LNCaP clone FGC (cell line): ENCODE data around the gene LRFN2.
A peak's percentile ranks its signal among the peaks of the same experiment; 100 is the strongest.

ENCODE experiments used
- DNase-seq: peaks from one replicate; pipeline ENCODE4 v3.0.0-alpha.2; 2011; ENCODE audit warnings: low read depth
- H3K4me3 ChIP-seq: 2 replicates; pipeline ENCODE4 v1.5.1; 2011; ENCODE audit warnings: mild to moderate bottlenecking, low read depth, low read length, control low read depth
- TF ChIP-seq, protein P1 (sequence below): IDR thresholded peaks from 2 replicates; pipeline ENCODE4 v1.5.1; 2012; ENCODE audit warnings: mild to moderate bottlenecking; ENCODE audit not compliant: control insufficient read depth, insufficient read depth; ENCODE audit errors: extremely low read depth

The LRFN2 gene

DNA sequence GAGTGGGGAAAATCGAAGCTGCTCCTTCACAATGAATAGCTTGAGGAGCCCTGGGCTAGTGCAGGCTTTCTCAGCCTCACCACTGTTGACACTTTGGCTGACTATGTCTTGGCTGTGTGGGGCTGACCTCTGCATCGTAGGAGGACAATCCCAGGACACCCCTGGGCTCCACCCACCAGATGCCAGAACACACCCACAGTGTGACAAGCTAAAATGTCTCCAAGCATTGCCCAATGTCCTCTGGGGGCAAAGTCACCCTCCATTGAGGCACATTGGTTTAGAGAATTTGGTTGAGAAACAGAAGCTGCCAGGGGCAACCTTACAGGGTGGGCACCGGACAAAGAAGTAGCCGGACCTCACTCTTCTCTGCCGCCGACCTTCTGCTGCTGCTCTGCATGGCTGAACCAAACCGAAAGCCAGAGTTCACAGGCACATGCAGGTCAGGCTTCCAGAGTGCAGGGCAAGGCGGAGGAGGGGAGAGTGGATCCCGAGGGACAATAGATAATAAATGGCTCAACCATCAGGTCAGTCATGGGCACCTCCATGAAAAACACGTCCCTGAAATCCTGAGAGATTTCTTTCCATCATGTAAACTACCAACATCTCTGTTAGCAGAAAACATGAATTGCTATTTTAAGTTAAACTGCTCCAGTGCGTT is 189.0 kb downstream of the LRFN2 start:
- no peak for DNase-seq
- H3K4me3 ChIP-seq, result no peak overlapping the region
- TF ChIP-seq, protein P1, sequence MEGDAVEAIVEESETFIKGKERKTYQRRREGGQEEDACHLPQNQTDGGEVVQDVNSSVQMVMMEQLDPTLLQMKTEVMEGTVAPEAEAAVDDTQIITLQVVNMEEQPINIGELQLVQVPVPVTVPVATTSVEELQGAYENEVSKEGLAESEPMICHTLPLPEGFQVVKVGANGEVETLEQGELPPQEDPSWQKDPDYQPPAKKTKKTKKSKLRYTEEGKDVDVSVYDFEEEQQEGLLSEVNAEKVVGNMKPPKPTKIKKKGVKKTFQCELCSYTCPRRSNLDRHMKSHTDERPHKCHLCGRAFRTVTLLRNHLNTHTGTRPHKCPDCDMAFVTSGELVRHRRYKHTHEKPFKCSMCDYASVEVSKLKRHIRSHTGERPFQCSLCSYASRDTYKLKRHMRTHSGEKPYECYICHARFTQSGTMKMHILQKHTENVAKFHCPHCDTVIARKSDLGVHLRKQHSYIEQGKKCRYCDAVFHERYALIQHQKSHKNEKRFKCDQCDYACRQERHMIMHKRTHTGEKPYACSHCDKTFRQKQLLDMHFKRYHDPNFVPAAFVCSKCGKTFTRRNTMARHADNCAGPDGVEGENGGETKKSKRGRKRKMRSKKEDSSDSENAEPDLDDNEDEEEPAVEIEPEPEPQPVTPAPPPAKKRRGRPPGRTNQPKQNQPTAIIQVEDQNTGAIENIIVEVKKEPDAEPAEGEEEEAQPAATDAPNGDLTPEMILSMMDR, result no peak

DNA sequence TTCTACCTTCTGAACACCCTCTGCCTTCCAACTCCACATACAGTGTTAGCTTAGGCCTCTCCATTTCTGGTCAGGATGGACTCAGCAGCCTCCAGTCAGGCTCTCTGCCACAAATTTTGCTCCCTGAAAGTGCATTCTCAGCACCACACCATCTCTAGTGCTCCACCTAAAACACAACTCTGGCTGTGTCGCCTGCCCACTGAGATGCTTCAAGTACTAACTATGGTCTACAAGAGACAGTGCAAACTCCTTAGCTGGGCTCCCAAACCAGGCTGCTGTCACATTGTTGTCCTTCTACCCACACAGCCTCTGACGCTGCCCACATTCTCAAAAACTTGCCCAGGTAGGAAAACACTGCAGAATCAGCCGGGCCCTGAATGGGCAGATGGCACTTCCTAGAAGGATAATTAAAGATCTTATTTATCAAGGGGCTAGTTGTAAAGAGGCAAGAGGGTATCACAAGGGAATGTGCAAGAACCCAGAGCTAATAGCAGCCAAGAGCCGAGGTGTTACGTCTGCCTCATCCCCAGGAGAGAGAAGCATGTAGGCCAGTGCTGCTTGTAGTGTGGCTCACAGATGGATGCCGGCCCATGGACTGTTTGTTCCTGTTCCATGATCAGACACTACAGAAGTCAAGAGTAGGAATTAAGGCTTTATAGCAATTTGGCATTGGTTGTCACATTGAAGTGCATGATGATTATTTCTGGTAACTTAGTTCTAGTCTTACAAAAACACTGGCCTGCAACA is 189.7 kb downstream of the LRFN2 start:
- TF ChIP-seq, protein P1, result no peak
- no peak for DNase-seq
- H3K4me3 ChIP-seq, result no peak overlapping the region

DNA sequence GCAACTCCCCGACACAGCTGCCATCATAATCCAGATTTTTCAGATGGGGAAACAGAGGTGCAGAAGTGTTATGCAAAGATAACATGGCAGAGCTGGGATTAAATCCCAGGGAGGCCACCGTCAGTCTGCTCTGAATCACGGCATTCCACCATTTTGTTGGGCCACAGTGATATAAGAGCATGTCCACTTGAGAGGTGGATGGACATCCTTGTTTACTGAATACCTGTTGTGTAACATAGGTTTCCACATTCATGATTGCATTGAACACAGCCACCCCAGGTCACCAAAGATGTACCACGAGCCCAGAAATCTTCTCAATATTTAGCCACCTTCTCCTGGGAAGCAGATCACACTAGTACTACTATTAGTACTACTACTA is 191.5 kb downstream of the LRFN2 start:
- TF ChIP-seq, protein P1, result no peak
- H3K4me3 ChIP-seq, result no peak overlapping the region
- no peak for DNase-seq

DNA sequence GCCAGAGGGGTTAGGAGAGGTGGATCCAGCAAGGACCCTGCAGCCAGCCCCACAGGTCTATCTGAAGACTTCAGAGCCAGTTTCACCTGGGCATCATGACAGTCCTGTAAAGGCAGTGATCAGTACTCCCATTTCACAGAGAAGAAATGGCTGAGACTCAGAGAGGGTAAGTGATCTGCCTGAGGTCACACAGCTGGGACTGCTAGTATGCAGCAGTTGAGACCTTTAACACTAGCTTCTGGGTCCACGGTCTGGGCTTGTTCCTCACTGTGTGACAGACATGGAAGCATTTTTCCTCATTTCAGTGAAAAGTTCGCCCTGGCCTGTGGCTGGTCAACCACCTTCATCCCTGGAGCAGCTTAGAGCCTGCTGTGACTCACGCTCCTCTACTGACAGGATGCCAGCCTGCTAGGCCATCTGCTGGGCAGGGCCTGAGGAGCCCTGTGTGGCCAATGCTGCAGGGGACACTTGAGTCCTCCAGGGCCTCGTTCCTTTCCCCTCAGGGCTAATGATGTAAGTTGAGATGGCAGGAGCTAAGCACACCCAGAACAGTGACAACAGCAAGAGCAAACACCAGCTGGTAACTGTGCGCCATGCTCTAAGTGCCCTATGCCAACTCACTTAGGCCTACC is 192.0 kb downstream of the LRFN2 start:
- no peak overlapping the region for H3K4me3 ChIP-seq
- peak; percentile 45 for DNase-seq
- TF ChIP-seq, protein P1, result no peak

DNA sequence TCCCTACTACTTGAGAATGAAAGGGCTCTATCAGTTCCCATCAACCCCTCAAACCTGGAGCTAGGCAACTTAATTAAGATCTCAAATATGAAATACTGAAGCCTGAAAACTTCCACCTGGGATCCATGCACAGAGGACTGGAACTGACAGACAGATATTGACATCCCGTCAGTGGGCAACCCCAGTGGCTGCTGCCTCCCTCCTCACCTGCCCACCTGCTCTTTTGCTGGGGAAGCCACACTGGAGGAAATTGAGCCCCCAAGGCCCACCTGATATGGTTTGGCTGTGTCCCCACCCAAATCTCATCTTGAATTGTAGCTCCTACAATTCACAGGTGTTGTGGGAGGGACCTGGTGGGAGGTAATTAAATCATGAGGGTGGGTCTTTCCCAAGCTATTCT is 192.8 kb downstream of the LRFN2 start:
- DNase-seq, result no peak
- TF ChIP-seq, protein P1, result no peak

DNA sequence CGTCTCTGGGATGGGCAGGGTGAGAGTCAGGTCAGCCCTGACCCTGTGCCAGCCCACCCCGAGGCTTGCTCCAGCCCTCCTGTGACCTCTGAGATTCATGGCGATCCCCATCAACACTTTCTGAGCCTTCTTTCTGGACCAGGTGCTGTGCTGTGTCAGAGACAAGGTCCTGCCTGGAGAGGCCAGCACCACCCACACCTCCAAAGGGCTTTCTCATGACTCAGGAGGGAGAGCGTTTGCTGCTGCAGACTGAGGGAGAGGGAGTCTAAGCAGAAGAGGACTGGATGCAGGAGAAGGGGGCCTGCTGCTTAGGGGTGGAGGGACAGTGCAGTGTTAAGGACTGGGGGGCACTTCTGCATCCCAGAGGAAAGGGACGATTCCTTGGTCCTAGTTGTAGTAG is 193.5 kb downstream of the LRFN2 start:
- no peak overlapping the region for H3K4me3 ChIP-seq
- DNase-seq, result no peak
- TF ChIP-seq, protein P1, result no peak

More for the DNA sequence above, 192.8 kb downstream of the LRFN2 start:
- H3K4me3 ChIP-seq, result no peak overlapping the region
